ENCODE results near the gene PDE10A.
"Not testable (repeated sequence)": the region's sequence is repeated elsewhere in the genome, so short reads cannot be mapped to it uniquely, and the experiment has no call there.

PDE10A gene

DNA sequence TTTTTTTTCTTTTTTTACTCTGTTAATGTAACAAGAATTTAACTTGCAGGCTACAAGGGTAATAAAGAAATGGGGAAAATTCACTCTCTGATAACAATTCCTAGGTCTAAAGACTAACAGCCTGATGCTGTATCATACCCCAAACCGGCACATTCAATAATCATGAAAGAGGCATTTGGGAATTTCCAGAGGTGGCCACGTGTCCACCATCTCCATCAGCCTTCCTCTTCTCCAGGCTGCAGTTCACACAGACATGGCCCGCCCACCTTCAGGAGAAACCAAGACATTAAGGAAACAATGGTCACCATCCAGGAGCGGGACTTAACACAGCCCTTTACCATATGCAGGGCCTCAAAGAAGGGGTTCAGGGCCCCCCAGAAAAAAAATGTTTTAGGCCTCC lies 44.8 kb downstream of the PDE10A start:
- no peak for DNase-seq (ENCODE audit: low read depth, low spot score)

DNA sequence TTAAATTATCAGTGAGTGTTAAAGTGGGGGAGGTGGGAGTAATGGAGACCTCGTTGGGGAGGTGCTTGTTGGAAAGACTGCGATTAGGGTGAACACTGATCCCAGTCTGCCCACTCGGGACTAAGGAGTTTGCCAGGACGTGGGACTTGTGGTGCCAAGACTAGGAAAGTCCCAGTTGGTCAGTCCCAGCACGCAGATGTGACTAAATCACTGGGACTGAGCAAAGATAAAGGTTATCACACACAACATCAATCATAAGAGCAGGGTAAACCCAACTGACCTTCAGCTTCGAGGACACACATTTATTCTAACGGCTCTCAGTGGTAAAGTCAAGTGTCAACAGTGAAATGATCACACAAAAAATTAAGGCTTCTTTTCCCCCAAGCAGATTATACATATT lies 45.5 kb downstream of the PDE10A start:
- DNase-seq (ENCODE audit: low read depth, low spot score) = no peak
- no peak overlapping the region for H3K4me3 ChIP-seq
- no peaks in the 10 kb centered on the region for H3K36me3 ChIP-seq (ENCODE audit: insufficient read depth, low read length)
- H3K27ac ChIP-seq = no peak overlapping the region
- no peak overlapping the region for H3K9ac ChIP-seq (ENCODE audit: insufficient read length)
- TF ChIP-seq FOXP2 (optimal IDR thresholded peaks at IDR 0.05; ENCODE audit: control extremely low read depth, extremely low read length, insufficient read depth) (no peak), EZH2 (IDR thresholded peaks at IDR 0.05) (no peak), POLR2AphosphoS5 (IDR thresholded peaks at IDR 0.05; ENCODE audit: borderline replicate concordance, low read depth, low read length) (no peak)
- H3K9me3 ChIP-seq (ENCODE audit: low read depth, low read length) = no peaks in the 10 kb centered on the region

More for the DNA sequence above, 44.8 kb downstream of the PDE10A start:
- Histone ChIP-seq H3K9ac (ENCODE audit: insufficient read length) (no peak overlapping the region), H3K27ac (no peak overlapping the region), H3K36me3 (ENCODE audit: insufficient read depth, low read length) (no peaks in the 10 kb centered on the region), H3K4me3 (no peak overlapping the region), H3K9me3 (ENCODE audit: low read depth, low read length) (no peaks in the 10 kb centered on the region)
- TF ChIP-seq EZH2 (IDR thresholded peaks at IDR 0.05) (no peak), POLR2AphosphoS5 (IDR thresholded peaks at IDR 0.05; ENCODE audit: borderline replicate concordance, low read depth, low read length) (no peak), FOXP2 (optimal IDR thresholded peaks at IDR 0.05; ENCODE audit: control extremely low read depth, extremely low read length, insufficient read depth) (no peak)

DNA sequence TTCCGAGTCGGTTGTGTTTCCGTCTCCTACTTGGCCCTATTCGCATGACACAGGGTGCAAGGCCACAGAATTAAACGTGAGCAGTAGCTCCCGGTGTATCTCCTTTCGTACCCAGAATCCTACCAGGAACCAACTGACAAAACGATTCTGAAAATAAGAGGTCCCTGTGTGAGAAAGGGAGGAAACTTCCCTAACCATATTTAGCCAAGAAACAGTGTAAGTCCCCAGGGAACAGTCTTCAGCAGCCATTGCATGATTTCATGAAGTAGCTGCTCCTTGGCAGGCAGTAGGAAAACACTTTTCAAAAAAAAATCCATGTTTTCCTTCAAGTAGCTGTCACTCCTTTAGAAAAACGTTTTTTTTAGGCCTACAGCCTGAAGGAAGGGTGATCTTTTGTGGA lies 46.9 kb downstream of the PDE10A start:
- no peak overlapping the region for H3K27ac ChIP-seq
- TF ChIP-seq EZH2 (IDR thresholded peaks at IDR 0.05) (no peak), FOXP2 (optimal IDR thresholded peaks at IDR 0.05; ENCODE audit: control extremely low read depth, extremely low read length, insufficient read depth) (no peak), POLR2AphosphoS5 (IDR thresholded peaks at IDR 0.05; ENCODE audit: borderline replicate concordance, low read depth, low read length) (no peak)
- DNase-seq (ENCODE audit: low read depth, low spot score) = no peak
- H3K9me3 ChIP-seq (ENCODE audit: low read depth, low read length) = no peaks in the 10 kb centered on the region
- H3K9ac ChIP-seq (ENCODE audit: insufficient read length) = no peak overlapping the region
- H3K36me3 ChIP-seq (ENCODE audit: insufficient read depth, low read length) = no peaks in the 10 kb centered on the region
- H3K4me3 ChIP-seq = no peak overlapping the region

DNA sequence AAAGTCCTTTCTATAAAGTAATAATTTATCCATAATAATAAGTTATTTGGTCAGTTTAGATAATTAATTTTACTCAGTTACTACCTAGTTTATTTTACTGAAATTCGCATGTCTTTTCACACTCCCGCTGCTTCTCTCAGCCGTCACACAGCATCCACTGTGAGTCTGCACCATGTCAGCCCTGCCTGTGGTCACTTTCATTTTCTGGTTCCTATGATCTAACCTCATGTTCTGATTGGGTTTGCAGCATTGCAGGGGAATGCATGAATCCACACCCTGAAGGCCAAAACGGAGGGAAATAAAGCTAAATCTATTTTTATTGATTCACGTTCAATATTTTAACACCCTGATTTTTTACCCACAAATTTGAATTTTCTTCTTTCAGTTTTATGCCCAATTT lies 47.4 kb downstream of the PDE10A start:
- DNase-seq (ENCODE audit: low read depth, low spot score) = no peak
- no peak for TF ChIP-seq FOXP2 (optimal IDR thresholded peaks at IDR 0.05; ENCODE audit: control extremely low read depth, extremely low read length, insufficient read depth)
- no peak for TF ChIP-seq POLR2AphosphoS5 (IDR thresholded peaks at IDR 0.05; ENCODE audit: borderline replicate concordance, low read depth, low read length)
- no peak for TF ChIP-seq EZH2 (IDR thresholded peaks at IDR 0.05)
- Histone ChIP-seq H3K9me3 (ENCODE audit: low read depth, low read length) (no peaks in the 10 kb centered on the region), H3K4me3 (no peak overlapping the region), H3K27ac (no peak overlapping the region), H3K36me3 (ENCODE audit: insufficient read depth, low read length) (no peaks in the 10 kb centered on the region), H3K9ac (ENCODE audit: insufficient read length) (no peak overlapping the region)

DNA sequence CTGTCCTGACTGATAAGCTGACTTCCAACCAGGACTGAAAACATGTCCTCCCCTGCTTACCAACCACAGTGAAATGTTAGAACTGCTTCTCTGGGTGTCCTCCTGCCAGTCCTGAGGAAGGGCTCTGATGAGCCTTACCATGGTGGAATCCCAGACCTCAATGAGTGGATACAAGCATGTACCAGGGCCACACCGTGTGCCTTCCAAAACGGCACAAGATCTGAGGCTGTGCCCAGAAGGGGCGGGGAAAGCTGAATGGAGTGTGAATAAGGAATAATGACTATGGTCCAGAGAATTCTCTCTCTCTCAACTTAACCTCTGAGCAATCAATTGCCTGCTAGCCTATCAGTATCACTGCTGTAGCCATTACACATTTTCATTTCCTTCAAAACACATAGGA lies 51.7 kb downstream of the PDE10A start:
- no peak for TF ChIP-seq POLR2AphosphoS5 (IDR thresholded peaks at IDR 0.05; ENCODE audit: borderline replicate concordance, low read depth, low read length)
- TF ChIP-seq FOXP2 (optimal IDR thresholded peaks at IDR 0.05; ENCODE audit: control extremely low read depth, extremely low read length, insufficient read depth) = no peak
- TF ChIP-seq EZH2 (IDR thresholded peaks at IDR 0.05) = no peak
- Histone ChIP-seq H3K9ac (ENCODE audit: insufficient read length) (no peak overlapping the region), H3K4me3 (no peak overlapping the region), H3K36me3 (ENCODE audit: insufficient read depth, low read length) (no peaks in the 10 kb centered on the region), H3K27ac (no peak overlapping the region), H3K9me3 (ENCODE audit: low read depth, low read length) (no peaks in the 10 kb centered on the region)
- no peak for DNase-seq (ENCODE audit: low read depth, low spot score)

DNA sequence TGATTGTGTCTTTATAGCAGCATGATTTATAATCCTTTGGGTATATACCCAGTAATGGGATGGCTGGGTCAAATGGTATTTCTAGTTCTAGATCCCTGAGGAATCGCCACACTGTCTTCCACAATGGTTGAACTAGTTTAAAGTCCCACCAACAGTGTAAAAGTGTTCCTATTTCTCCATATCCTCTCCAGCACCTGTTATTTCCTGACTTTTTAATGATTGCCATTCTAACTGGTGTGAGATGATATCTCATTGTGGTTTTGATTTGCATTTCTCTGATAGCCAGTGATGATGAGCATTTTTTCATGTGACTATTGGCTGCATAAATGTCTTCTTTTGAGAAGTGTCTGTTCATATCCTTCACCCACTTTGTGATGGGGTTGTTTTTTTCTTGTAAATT lies 54.5 kb downstream of the PDE10A start:
- not testable (repeated sequence) for DNase-seq (ENCODE audit: low read depth, low spot score); H3K9ac ChIP-seq (ENCODE audit: insufficient read length); H3K27ac ChIP-seq; H3K9me3 ChIP-seq (ENCODE audit: low read depth, low read length); H3K36me3 ChIP-seq (ENCODE audit: insufficient read depth, low read length); H3K4me3 ChIP-seq

DNA sequence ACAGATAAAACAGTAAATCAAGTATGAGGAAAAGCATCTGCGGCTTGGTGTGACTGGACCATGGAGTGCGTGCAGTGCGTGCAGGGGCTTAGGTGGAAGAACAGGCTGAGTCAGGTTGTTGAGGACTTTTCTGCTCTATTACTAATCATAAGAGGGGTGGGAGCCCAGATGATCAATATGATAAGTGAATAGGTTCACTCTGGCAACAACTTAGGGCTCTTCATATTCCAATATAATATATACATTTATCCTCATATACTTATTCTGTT lies 56.4 kb downstream of the PDE10A start:
- DNase-seq (ENCODE audit: low read depth, low spot score) = no peak
- Histone ChIP-seq H3K9ac (ENCODE audit: insufficient read length) (no peak overlapping the region), H3K4me3 (no peak overlapping the region), H3K27ac (no peak overlapping the region), H3K36me3 (ENCODE audit: insufficient read depth, low read length) (no peaks in the 10 kb centered on the region), H3K9me3 (ENCODE audit: low read depth, low read length) (no peaks in the 10 kb centered on the region)
- TF ChIP-seq EZH2 (IDR thresholded peaks at IDR 0.05) = no peak
- no peak for TF ChIP-seq POLR2AphosphoS5 (IDR thresholded peaks at IDR 0.05; ENCODE audit: borderline replicate concordance, low read depth, low read length)
- TF ChIP-seq FOXP2 (optimal IDR thresholded peaks at IDR 0.05; ENCODE audit: control extremely low read depth, extremely low read length, insufficient read depth) = no peak

DNA sequence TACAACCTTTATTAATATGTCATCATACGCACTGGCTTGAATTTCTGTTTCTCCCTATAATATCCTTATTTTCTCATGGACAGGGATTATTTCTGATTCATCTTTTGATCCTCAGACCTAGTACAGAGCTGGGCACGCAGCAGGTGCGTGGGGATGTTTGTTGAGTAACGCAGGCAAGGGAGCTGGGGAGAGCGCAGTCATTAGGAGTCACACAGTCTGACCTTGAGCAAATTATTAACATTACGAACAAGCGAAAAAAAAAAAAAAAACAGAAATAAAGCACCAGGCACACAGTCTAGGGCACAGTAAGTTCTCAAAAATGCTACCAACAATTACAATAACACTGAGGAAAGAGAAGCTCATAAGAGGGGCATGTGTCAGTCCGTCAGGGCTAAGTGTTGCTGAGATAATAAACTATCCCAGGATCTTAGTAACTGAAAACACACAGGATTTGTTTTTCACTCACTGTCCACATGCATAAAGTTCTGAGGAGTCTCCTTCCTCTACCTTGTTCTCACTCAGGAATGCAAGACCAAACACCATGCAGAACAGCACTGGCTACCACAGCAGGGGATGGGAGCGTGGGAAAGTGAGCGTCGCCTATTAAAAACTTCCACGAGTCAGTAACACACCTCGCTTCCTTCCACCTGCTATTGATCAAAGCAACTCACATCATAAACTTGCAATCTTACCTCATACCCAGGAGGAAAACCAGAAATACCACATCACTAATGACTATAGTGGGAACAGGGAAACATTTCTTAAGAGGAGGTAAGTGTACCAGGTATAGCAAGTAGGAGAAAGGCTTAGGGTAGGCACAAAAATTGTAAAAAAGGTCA lies 56.9 kb downstream of the PDE10A start:
- no peaks in the 10 kb centered on the region for H3K9me3 ChIP-seq (ENCODE audit: low read depth, low read length)
- H3K36me3 ChIP-seq (ENCODE audit: insufficient read depth, low read length) = no peaks in the 10 kb centered on the region
- DNase-seq (ENCODE audit: low read depth, low spot score) = no peak
- H3K27ac ChIP-seq = no peak overlapping the region
- no peak overlapping the region for H3K9ac ChIP-seq (ENCODE audit: insufficient read length)
- H3K4me3 ChIP-seq = no peak overlapping the region
- TF ChIP-seq EZH2 (IDR thresholded peaks at IDR 0.05) (no peak), POLR2AphosphoS5 (IDR thresholded peaks at IDR 0.05; ENCODE audit: borderline replicate concordance, low read depth, low read length) (no peak), FOXP2 (optimal IDR thresholded peaks at IDR 0.05; ENCODE audit: control extremely low read depth, extremely low read length, insufficient read depth) (no peak)

DNA sequence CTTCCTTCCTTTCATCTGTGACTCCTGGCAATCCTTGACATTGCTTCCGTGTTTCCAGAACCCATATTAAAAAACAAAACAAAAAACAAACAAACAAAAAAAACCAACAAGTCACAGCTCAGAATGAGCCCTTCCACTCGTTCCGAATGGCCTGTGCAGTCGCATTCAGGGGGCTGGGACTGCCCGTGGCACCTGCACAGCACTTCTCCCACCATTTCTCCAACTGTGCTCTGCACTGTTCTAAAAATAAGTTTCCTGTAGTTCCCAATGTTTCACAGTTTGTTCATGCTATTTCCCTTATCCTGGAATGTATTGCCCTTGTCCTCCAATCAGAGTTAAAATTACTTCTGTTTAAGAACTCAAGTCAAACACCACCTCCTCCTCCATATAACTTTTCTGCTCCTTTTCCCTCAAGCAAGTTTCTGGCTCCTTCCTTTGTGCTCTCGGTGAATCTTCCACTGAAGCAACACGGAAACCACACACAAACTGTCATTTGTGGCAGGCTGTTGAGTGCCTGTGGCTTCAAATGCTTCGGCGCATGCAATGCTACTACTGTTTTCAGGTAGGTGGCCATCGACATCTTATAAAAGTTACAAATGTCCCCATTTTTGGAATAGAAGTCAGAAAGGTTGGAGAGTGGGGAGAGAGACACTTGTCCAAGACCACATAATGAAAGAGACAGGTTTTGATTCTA lies 57.7 kb downstream of the PDE10A start:
- Histone ChIP-seq H3K27ac (no peak overlapping the region), H3K9ac (ENCODE audit: insufficient read length) (no peak overlapping the region)
- DNase-seq (ENCODE audit: low read depth, low spot score) = no peak

More for the DNA sequence above, 57.7 kb downstream of the PDE10A start:
- H3K36me3 ChIP-seq (ENCODE audit: insufficient read depth, low read length) = no peaks in the 10 kb centered on the region
- TF ChIP-seq POLR2AphosphoS5 (IDR thresholded peaks at IDR 0.05; ENCODE audit: borderline replicate concordance, low read depth, low read length) = no peak
- no peak for TF ChIP-seq EZH2 (IDR thresholded peaks at IDR 0.05)
- no peak for TF ChIP-seq FOXP2 (optimal IDR thresholded peaks at IDR 0.05; ENCODE audit: control extremely low read depth, extremely low read length, insufficient read depth)
- H3K9me3 ChIP-seq (ENCODE audit: low read depth, low read length) = no peaks in the 10 kb centered on the region
- H3K4me3 ChIP-seq = no peak overlapping the region

Measured in SK-N-MC (cell line).